Stimulated activated naive CD8-positive, alpha-beta T cell treated with anti-CD3 and anti-CD28 coated beads, Interleukin-15, Interleukin-2, amounts not matched to agents 100 ng/mL and 50 ng/mL, for 24 hours (primary cell): ENCODE data around the gene FNDC11.
"Not testable (repeated sequence)": the region's sequence is repeated elsewhere in the genome, so short reads cannot be mapped to it uniquely, and the experiment has no call there.

Experiments used
- H3K27ac Mint-ChIP-seq: one replicate; pipeline ENCODE4 v1.8.0; 2021; ENCODE audit warnings: mild to moderate bottlenecking, mixed read lengths
- H3K27me3 Mint-ChIP-seq: one replicate; pipeline ENCODE4 v1.8.0; 2021; ENCODE audit warnings: mixed read lengths
- H3K36me3 Mint-ChIP-seq: one replicate; pipeline ENCODE4 v1.8.0; 2021; ENCODE audit warnings: low read depth, mixed read lengths
- H3K4me1 Mint-ChIP-seq: one replicate; pipeline ENCODE4 v1.8.0; 2021; ENCODE audit warnings: low read depth, mixed read lengths
- H3K4me3 Mint-ChIP-seq: one replicate; pipeline ENCODE4 v1.8.0; 2021; ENCODE audit warnings: mild to moderate bottlenecking, mixed read lengths
- H3K9me3 Mint-ChIP-seq: one replicate; pipeline ENCODE4 v1.8.0; 2021; ENCODE audit warnings: mixed read lengths

Gene FNDC11

GRCh38 chr20:63571087-63571478 is 17.1 kb downstream of the FNDC11 start:
- not testable (repeated sequence) for H3K9me3 Mint-ChIP-seq, H3K4me3 Mint-ChIP-seq, H3K27me3 Mint-ChIP-seq, H3K27ac Mint-ChIP-seq, H3K36me3 Mint-ChIP-seq
- H3K4me1 Mint-ChIP-seq, result peaks cover 30% of the 10 kb centered on the region

GRCh38 chr20:63572071-63572787 is 18.3 kb downstream of the FNDC11 start:
- Mint-ChIP-seq H3K4me1 (peaks cover 27% of the 10 kb centered on the region), H3K36me3 (no peaks in the 10 kb centered on the region), H3K27me3 (peaks cover 7% of the 10 kb centered on the region), H3K4me3 (no peak overlapping the region), H3K27ac (no peak overlapping the region), H3K9me3 (no peaks in the 10 kb centered on the region)

- Mint-ChIP-seq H3K9me3 (no peaks in the 10 kb centered on the region), H3K36me3 (no peaks in the 10 kb centered on the region), H3K4me3 (peak overlapping the region; percentile 79), H3K27ac (no peak overlapping the region), H3K4me1 (peaks cover 19% of the 10 kb centered on the region), H3K27me3 (peaks cover 7% of the 10 kb centered on the region)
Observed at GRCh38 chr20:63572788-63573646, 19.1 kb downstream of the FNDC11 start.

- peaks cover 7% of the 10 kb centered on the region for H3K27me3 Mint-ChIP-seq
- no peaks in the 10 kb centered on the region for H3K36me3 Mint-ChIP-seq
- no peak overlapping the region for H3K27ac Mint-ChIP-seq
- peak overlapping the region; percentile 79 for H3K4me3 Mint-ChIP-seq
- H3K9me3 Mint-ChIP-seq, result no peaks in the 10 kb centered on the region
- H3K4me1 Mint-ChIP-seq, result peaks cover 12% of the 10 kb centered on the region
Observed at GRCh38 chr20:63573647-63574131, 19.7 kb downstream of the FNDC11 start.

- Mint-ChIP-seq H3K36me3 (no peaks in the 10 kb centered on the region), H3K27me3 (peaks cover 7% of the 10 kb centered on the region), H3K4me1 (peaks cover 6% of the 10 kb centered on the region), H3K27ac (no peak within 1 kb of the TSS), H3K9me3 (no peaks in the 10 kb centered on the region), H3K4me3 (peak within 1 kb of the TSS; percentile 79)
Observed at GRCh38 chr20:63574156-63574828, 20.3 kb downstream of the FNDC11 start, which contains the start of gene HELZ2. Gene HELZ2 (minus strand): TSS chr20:63574239. CDS start chr20:63572385, 1,854 bp downstream.

GRCh38 chr20:63574829-63575743 is 21.1 kb downstream of the FNDC11 start:
- Mint-ChIP-seq H3K4me3 (peak overlapping the region; percentile 20), H3K27ac (no peak overlapping the region)

GRCh38 chr20:63576311-63576710 is 22.4 kb downstream of the FNDC11 start:
- Mint-ChIP-seq H3K27me3 (peaks cover 7% of the 10 kb centered on the region), H3K9me3 (no peaks in the 10 kb centered on the region), H3K36me3 (no peaks in the 10 kb centered on the region), H3K4me1 (no peaks in the 10 kb centered on the region), H3K27ac (no peak overlapping the region), H3K4me3 (no peak overlapping the region)

More at GRCh38 chr20:63574829-63575743, 21.1 kb downstream of the FNDC11 start:
- no peaks in the 10 kb centered on the region for H3K9me3 Mint-ChIP-seq
- no peaks in the 10 kb centered on the region for H3K4me1 Mint-ChIP-seq
- no peaks in the 10 kb centered on the region for H3K36me3 Mint-ChIP-seq
- H3K27me3 Mint-ChIP-seq, result peaks cover 7% of the 10 kb centered on the region

GRCh38 chr20:63577317-63577894 is 23.4 kb downstream of the FNDC11 start:
- Mint-ChIP-seq H3K4me3 (no peak overlapping the region), H3K4me1 (no peaks in the 10 kb centered on the region), H3K36me3 (no peaks in the 10 kb centered on the region), H3K9me3 (no peaks in the 10 kb centered on the region), H3K27me3 (peaks cover 7% of the 10 kb centered on the region), H3K27ac (no peak overlapping the region)

- Mint-ChIP-seq H3K27ac (no peak overlapping the region), H3K4me3 (no peak overlapping the region), H3K27me3 (peaks cover 10% of the 10 kb centered on the region), H3K9me3 (no peaks in the 10 kb centered on the region), H3K36me3 (no peaks in the 10 kb centered on the region), H3K4me1 (no peaks in the 10 kb centered on the region)
Observed at GRCh38 chr20:63578224-63579016, 24.5 kb downstream of the FNDC11 start.

GRCh38 chr20:63579017-63579694 is 25.2 kb downstream of the FNDC11 start:
- no peak overlapping the region for H3K4me3 Mint-ChIP-seq
- no peak overlapping the region for H3K27ac Mint-ChIP-seq
- peaks cover 10% of the 10 kb centered on the region for H3K27me3 Mint-ChIP-seq
- no peaks in the 10 kb centered on the region for H3K9me3 Mint-ChIP-seq
- H3K36me3 Mint-ChIP-seq, result no peaks in the 10 kb centered on the region
- no peaks in the 10 kb centered on the region for H3K4me1 Mint-ChIP-seq

- peaks cover 10% of the 10 kb centered on the region for H3K27me3 Mint-ChIP-seq
- H3K9me3 Mint-ChIP-seq, result no peaks in the 10 kb centered on the region
- no peaks in the 10 kb centered on the region for H3K36me3 Mint-ChIP-seq
- no peaks in the 10 kb centered on the region for H3K4me1 Mint-ChIP-seq
- no peak overlapping the region for H3K27ac Mint-ChIP-seq
- H3K4me3 Mint-ChIP-seq, result no peak overlapping the region
Observed at GRCh38 chr20:63580796-63581461, 27.0 kb downstream of the FNDC11 start.

- Mint-ChIP-seq H3K36me3 (no peaks in the 10 kb centered on the region), H3K9me3 (no peaks in the 10 kb centered on the region), H3K27ac (no peak overlapping the region), H3K4me3 (no peak overlapping the region), H3K27me3 (peaks cover 3% of the 10 kb centered on the region), H3K4me1 (no peaks in the 10 kb centered on the region)
Observed at GRCh38 chr20:63582382-63583063, 28.6 kb downstream of the FNDC11 start.
